Sigmoid colon (tissue), 7 donors: ENCODE results near the gene MYL3. TPM values are rescaled to one million over a fixed set of nuclear protein-coding genes. Genes with fewer than 3 reads are reported as not detected.

Experiments
- DNase-seq: peaks from one replicate; pipeline ENCODE4 v3.0.0-alpha.2; 2019
- H3K27ac ChIP-seq, 4 donors: fragments of 200-600 bp; sonication (generic); one replicate each; pipeline ENCODE4 v1.5.1; 2016 to 2019; ENCODE audit warnings: mild to moderate bottlenecking in 1 of 4
- H3K27me3 ChIP-seq, 3 donors: fragments of 200-600 bp; sonication (generic); one replicate each; pipeline ENCODE4 v1.5.1; 2019; ENCODE audit warnings: mild to moderate bottlenecking in 1 of 3
- H3K36me3 ChIP-seq, 4 donors: fragments of 200-600 bp; sonication (generic); one replicate each; pipeline ENCODE4 v1.5.1; 2016 to 2019
- H3K4me1 ChIP-seq, 4 donors: fragments of 200-600 bp; sonication (generic); one replicate each; pipeline ENCODE4 v1.5.1; 2017 to 2019
- H3K4me3 ChIP-seq, 4 donors: fragments of 200-600 bp; sonication (generic); one replicate each; pipeline ENCODE4 v1.5.1; 2017 to 2019; ENCODE audit warnings: mild to moderate bottlenecking in 2 of 4, moderate library complexity in 1 of 4
- H3K9me3 ChIP-seq, 4 donors: fragments of 200-600 bp in 3 of 4; sonication (generic) in 3 of 4; one replicate each; pipeline versions ENCODE4 v1.5.1 to v1.6.1; 2013 to 2019
- CTCF ChIP-seq, 4 experiments: fragments of 450-650 bp in 3 of 4; fragments of 200-600 bp in 1 of 4; IDR thresholded peaks; one replicate each; pipeline ENCODE4 v1.5.1; 2016 to 2019; ENCODE audit warnings: antibody characterized with exemption in 4 of 4, mild to moderate bottlenecking in 3 of 4, moderate library complexity in 2 of 4
- EP300 ChIP-seq, 4 donors: sonication (generic); formaldehyde crosslinking; IDR thresholded peaks; one replicate each; pipeline ENCODE4 v1.6.1; 2017; ENCODE audit warnings: antibody characterized with exemption in 4 of 4
- POLR2A ChIP-seq, 2 donors: fragments of 450-650 bp; IDR thresholded peaks; one replicate each; pipeline ENCODE4 v1.6.1; 2016; ENCODE audit warnings: antibody characterized with exemption in 2 of 2, mild to moderate bottlenecking in 2 of 2, moderate library complexity in 2 of 2
- POLR2AphosphoS5 ChIP-seq, 4 donors: sonication (generic); formaldehyde crosslinking; IDR thresholded peaks; one replicate each; pipeline ENCODE4 v1.6.1; 2017; ENCODE audit warnings: antibody characterized with exemption in 4 of 4
- WGBS, 2 donors: extraction: QIAGEN DNeasy Blood & Tissue Kit; methylation state at CpG; one replicate each; pipeline ENCODE4 v1.1.7; 2013; 5-methylcytosine and 5-hydroxymethylcytosine counted together
- intact Hi-C: fragments of 100-400 bp; cut with DNase I; formaldehyde crosslinking; loops from one replicate; pipeline ENCODE4 v1.15.1; 2023
- polyA plus RNA-seq, 3 donors: library from polyadenylated mRNA; stranded (reverse); fragments of 200-250 nt; gene quantifications; one replicate each; pipeline ENCODE4 v1.2.3, GENCODE V29; 2013
- total RNA-seq, 4 donors: library from RNA; depleted of rRNA; stranded (reverse); fragments of >200 nt; gene quantifications; one replicate each; pipeline ENCODE4 v1.1.0, GENCODE V29; 2016
- donor health status: healthy with polysubstance abuse.
- donor health status: Bipolar disorder and iron deficiency.
- donor health status: healthy.

Gene MYL3
- total and polyA plus RNA-seq, 7 donors: 1.5 to 11.8 (median 3.9) TPM

DNA sequence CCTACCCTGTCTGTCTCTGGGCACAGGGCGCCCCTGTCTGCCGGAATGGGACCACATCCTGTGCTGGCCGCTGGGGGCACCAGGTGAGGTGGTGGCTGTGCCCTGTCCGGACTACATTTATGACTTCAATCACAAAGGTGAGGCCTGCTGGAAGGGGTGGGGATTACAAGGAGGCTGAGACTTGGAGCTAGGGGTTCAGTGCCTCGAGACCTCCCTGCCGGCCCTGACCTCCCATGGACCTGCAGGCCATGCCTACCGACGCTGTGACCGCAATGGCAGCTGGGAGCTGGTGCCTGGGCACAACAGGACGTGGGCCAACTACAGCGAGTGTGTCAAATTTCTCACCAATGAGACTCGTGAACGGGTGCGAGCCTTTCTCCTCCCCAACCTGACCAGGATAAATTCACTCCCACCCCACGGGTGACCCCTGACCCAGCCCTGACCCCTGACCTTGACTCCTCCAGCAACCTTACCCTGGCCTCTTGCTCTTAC, 34.6 kb upstream of the MYL3 start:
- H3K4me3 ChIP-seq: no peak overlapping the region
- H3K4me1 ChIP-seq: peaks cover 0 to 22% (median 18%) of the 10 kb centered on the region in 4 donors
- WGBS, 2 donors: 47 to 74% methylated on average over 15 of the region's 15 CpGs
- no peak for TF ChIP-seq POLR2A (IDR thresholded peaks at IDR 0.05)
- TF ChIP-seq EP300 (IDR thresholded peaks at IDR 0.05): no peak
- no peak for TF ChIP-seq CTCF (IDR thresholded peaks at IDR 0.05)
- no peak for TF ChIP-seq POLR2AphosphoS5 (IDR thresholded peaks at IDR 0.05)
- no peaks in the 10 kb centered on the region for H3K9me3 ChIP-seq
- intact Hi-C loops: no loop called here
- H3K27ac ChIP-seq: no peak overlapping the region
- peaks cover 12 to 31% (median 14%) of the 10 kb centered on the region in 3 donors for H3K27me3 ChIP-seq
- H3K36me3 ChIP-seq: no peaks in the 10 kb centered on the region
- DNase-seq: no peak

DNA sequence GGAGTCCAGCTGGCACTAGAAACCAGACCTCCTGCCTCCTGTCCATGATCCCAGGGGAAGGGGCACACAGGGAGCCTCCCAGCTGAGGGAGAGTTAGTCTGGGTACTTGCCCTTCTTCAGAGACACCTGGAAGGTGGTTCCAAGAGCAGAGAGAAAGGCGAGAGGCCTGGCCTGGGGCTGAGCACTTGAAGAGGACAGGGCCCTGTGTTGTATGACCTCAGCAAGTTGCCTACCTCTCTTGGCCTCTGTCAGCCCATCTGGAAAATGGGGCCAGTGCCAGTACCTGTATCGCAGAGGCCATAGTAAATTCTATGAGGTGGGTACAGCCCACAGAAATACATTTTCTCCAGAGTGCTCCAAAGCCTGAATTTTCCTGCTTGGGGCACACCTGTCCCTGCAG, 33.8 kb upstream of the MYL3 start:
- Histone ChIP-seq H3K4me1 (peaks cover 0 to 30% (median 26%) of the 10 kb centered on the region in 4 donors), H3K27me3 (peaks cover 12 to 31% (median 14%) of the 10 kb centered on the region in 3 donors), H3K4me3 (no peak overlapping the region), H3K27ac (no peak overlapping the region), H3K36me3 (no peaks in the 10 kb centered on the region), H3K9me3 (no peaks in the 10 kb centered on the region)
- no peak for TF ChIP-seq EP300 (IDR thresholded peaks at IDR 0.05)
- no peak for TF ChIP-seq POLR2A (IDR thresholded peaks at IDR 0.05)
- WGBS, 2 donors: 90% methylated on average over 2 of the region's 2 CpGs
- intact Hi-C loops: no loop called here
- DNase-seq: no peak

GRCh38 chr3:46896386-46896785, 33.1 kb upstream of the MYL3 start:
- Histone ChIP-seq H3K27me3 (peaks cover 12 to 31% (median 14%) of the 10 kb centered on the region in 3 donors), H3K36me3 (no peaks in the 10 kb centered on the region), H3K27ac (no peak overlapping the region), H3K4me1 (peaks cover 0 to 36% (median 31%) of the 10 kb centered on the region in 4 donors), H3K9me3 (no peaks in the 10 kb centered on the region), H3K4me3 (no peak overlapping the region)
- 70 to 74% methylated on average over 5 of the region's 5 CpGs for WGBS, 2 donors
- DNase-seq: no peak
- no peak for TF ChIP-seq EP300 (IDR thresholded peaks at IDR 0.05)
- no peak for TF ChIP-seq POLR2AphosphoS5 (IDR thresholded peaks at IDR 0.05)
- no peak for TF ChIP-seq CTCF (IDR thresholded peaks at IDR 0.05)
- TF ChIP-seq POLR2A (IDR thresholded peaks at IDR 0.05): no peak
- intact Hi-C loops: no loop called here

DNA sequence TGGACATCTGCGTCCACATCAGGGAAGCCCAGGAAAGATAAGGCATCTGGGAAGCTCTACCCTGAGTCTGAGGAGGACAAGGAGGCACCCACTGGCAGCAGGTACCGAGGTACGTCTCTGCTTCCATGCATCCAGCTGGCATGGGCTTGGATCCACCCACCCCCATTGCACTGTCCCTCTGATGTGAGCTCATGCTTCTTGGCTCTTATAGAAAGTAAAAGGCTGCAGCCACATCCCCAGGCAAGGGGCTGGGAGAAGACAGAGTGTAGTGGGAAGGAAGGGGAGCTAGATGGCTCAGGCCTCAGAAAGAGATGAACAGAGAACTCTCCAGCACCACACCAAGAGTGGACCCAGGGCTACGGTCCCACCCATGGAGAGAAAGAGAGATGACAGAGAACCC, 32.5 kb upstream of the MYL3 start:
- 77 to 84% methylated on average over 4 of the region's 4 CpGs for WGBS, 2 donors
- DNase-seq: no peak
- no peak overlapping the region for H3K4me3 ChIP-seq
- H3K9me3 ChIP-seq: no peaks in the 10 kb centered on the region
- no peak overlapping the region for H3K27ac ChIP-seq
- no peak for TF ChIP-seq EP300 (IDR thresholded peaks at IDR 0.05)
- TF ChIP-seq POLR2A (IDR thresholded peaks at IDR 0.05): no peak
- no peak for TF ChIP-seq POLR2AphosphoS5 (IDR thresholded peaks at IDR 0.05)
- TF ChIP-seq CTCF (IDR thresholded peaks at IDR 0.05): no peak
- peaks cover 0 to 37% (median 31%) of the 10 kb centered on the region in 4 donors for H3K4me1 ChIP-seq
- no peaks in the 10 kb centered on the region for H3K36me3 ChIP-seq
- intact Hi-C loops: loop anchor here (1.0 kb wide), 2 partner anchors 29 to 190 kb away; no protein-coding TSS in a partner anchor
- peaks cover 12 to 31% (median 14%) of the 10 kb centered on the region in 3 donors for H3K27me3 ChIP-seq

GRCh38 chr3:46895204-46895660, 32.0 kb upstream of the MYL3 start:
- intact Hi-C loops: loop anchor here (1.0 kb wide), 2 partner anchors 29 to 190 kb away; no protein-coding TSS in a partner anchor
- no peak overlapping the region for H3K27ac ChIP-seq
- 10 to 19% methylated on average over 5 of the region's 5 CpGs for whole genome bisulfite sequencing, 2 donors
- peaks cover 0 to 37% (median 31%) of the 10 kb centered on the region in 4 donors for H3K4me1 ChIP-seq
- H3K36me3 ChIP-seq: no peaks in the 10 kb centered on the region
- no peak overlapping the region for H3K4me3 ChIP-seq
- DNase-seq: peak; percentile 84
- peaks cover 12 to 31% (median 14%) of the 10 kb centered on the region in 3 donors for H3K27me3 ChIP-seq
- TF ChIP-seq POLR2AphosphoS5 (IDR thresholded peaks at IDR 0.05) (no peak), EP300 (IDR thresholded peaks at IDR 0.05) (no peak), POLR2A (IDR thresholded peaks at IDR 0.05) (no peak), CTCF (IDR thresholded peaks at IDR 0.05) (peak; percentile 89 to 95 (median 92))
- no peaks in the 10 kb centered on the region for H3K9me3 ChIP-seq
